Suppressor macrophage treated with lipopolysaccharide for 4 hours (primary cell): ENCODE results near the gene ARHGAP12.
"Not testable (repeated sequence)": the region's sequence is repeated elsewhere in the genome, so short reads cannot be mapped to it uniquely, and the experiment has no call there.

Source experiments
- DNase-seq: peaks from one replicate; pipeline ENCODE4 v3.0.0-alpha.2; 2020

ARHGAP12 gene

GRCh38 chr10:31921031-31921430 is 7.6 kb downstream of the ARHGAP12 start:
- DNase-seq: peak; percentile 12

DNA sequence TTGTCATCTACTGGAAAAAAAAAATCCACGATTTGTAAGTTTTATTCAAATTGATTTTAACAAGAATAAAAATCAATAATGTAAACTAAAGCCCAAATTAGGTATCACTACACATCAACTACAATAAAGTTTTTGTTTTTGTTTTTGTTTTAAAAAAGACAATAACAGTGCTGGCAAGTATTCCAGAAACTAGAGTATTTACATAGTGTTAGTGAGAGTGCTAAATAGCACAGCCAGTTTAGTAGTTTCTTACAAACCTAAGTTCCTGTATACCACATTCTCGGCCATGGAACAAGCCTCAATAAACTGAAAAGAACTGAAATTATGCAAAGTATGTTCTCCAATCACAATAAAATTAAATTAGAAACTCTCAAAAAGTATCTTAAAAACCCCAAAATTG is 8.1 kb downstream of the ARHGAP12 start:
- DNase-seq: no peak

DNA sequence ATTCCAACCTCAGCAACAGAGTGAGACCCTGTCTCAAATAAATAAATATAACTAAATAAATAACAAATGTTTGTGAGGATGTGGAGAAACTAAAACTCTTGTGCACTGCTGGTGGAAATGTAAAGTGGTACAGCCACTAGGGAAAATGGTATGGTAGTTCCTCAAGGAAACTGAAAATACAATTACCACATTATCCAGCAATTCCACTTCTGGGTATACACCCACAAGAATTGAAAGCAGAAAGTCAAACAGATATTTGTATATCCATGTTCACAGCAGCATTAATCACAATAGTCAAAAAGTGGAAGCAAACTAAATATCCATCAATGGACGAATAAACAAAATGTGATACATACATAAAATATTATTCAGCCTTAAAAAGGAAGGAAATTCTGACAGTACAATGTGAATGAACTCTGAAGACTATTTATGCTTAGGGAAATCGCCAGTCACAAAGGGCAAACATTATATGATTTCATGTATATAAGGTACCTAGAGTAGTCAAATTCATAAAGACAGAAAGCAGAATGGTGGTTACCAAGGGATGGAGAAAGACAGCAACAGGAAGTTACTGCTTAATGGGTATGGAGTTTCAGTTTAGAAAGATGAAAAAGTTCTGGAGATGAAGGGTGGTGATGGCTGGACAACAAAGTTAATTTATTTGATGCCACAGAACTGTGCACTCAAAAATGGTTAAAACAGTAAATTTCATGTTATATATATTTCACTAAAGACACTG is 9.8 kb downstream of the ARHGAP12 start:
- peak; percentile 66 for DNase-seq

DNA sequence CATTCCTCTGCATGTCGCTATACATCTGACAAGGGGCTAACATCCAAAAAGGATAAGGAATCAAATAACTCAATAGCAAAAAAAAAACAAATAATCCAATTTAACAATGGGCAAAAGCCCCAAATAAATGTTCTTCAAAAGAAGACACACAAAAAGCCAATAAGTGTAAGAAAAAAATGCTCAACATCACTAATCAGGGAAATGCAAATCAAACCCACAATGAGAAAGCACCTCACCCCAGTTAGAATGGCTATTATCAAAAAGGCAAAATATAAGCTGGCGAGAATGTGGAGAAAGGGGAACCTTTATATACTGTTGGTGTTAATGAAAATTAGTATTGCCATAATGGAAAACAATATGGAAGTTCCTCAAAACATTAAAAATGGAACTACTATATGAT is 14.3 kb downstream of the ARHGAP12 start:
- peak; percentile 17 for DNase-seq

DNA sequence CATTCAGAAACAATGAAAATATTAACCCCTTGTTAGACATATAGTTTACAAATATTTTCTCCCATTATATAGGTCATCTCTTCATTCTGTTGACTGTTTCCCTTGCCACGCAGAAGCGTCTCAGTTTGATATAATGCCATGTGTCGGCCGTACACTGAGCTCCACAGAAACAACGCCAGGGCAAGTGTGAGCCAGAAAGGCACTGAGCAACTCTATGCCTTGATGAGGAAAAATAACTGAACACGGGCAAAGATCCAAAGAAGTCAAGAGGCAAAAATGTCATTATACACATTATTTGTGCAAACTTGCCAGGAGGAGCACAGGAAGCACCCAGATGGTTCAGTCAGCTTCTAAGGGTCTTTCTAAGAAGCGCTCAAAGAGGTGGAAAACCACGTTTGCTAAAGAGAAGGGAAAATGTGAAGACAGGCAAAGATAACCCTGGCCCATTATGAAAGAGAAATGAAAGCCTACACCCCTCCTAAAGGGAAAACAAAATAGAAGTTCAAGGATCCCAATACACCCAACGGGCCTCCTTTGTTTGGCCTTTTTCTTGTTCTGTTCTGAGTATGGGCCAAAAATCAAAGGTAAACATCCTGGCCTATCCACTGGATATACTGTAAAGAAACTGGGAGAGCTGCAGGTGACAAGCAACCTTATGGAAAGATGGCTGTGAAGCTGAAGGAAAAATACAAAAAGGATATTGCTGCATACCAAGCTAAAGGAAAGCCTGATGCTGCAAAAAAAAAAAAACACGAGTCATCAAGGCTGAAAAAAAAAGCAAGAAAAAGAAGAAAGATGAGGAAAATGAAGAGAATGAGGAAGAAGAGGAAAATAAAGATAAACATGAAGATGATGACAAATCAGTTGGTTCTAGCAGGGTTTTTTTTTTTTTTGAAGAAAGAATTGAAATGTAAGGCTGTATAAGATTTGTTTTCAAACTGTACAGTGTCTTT is 15.5 kb downstream of the ARHGAP12 start:
- no peak for DNase-seq

DNA sequence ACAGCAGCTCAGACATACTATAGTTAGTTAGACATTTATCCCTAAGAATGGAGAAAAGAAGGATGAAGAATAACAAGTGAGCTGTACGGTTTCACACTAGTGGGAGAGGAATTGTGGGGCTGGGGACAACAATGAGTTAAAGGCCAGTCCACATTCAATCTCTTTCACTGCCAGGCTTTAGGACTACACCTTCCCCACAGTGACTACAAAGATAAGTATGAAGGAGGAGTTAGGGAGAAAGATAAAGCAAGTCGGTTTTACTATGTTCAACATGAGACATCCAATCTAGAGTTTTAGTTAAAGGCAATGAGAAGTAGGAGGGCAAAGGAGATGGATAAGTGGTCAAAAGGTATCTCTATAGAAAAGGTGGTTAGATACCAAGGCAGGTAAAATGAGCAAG is 16.3 kb downstream of the ARHGAP12 start:
- DNase-seq: no peak

DNA sequence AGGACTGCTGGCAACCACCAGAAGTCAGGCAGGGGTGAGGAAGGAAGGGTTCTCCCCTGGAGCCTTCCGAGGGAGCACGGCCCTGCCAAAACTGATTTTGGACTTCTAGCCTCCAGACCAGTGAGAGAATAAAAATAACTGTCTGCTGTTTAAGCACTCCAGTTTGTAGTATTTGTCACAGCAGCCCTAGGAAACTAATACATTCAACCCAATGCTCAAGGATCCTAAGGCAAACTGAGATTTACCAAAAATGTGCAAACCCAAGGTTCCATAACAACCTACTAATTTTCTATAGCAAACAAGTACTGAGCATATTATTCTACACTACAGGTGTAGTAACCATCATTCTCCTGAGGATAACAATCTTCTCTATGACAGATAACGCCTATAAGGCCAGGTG is 18.6 kb downstream of the ARHGAP12 start:
- no peak for DNase-seq

GRCh38 chr10:31908157-31908556 is 20.5 kb downstream of the ARHGAP12 start:
- no peak for DNase-seq

DNA sequence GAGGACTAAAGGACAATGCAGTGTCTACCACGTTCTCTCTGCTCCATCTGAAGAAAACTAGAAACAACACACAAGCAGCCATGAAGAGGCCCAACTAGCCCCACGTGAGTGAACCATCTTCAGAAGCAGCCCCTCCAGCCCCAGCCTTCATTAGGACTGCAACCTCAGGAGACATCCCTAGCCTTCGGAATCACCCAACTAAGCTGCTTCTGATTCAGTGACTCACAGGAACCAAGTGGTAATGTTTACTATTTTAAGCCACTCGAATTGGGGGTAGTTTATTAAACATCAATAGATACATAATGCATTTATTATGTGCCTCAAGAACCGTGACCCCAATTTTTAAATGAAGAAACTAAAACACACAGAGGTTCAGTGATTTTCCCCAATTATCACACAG is 22.6 kb downstream of the ARHGAP12 start:
- no peak for DNase-seq

GRCh38 chr10:31905586-31905985 is 23.0 kb downstream of the ARHGAP12 start:
- no peak for DNase-seq

DNA sequence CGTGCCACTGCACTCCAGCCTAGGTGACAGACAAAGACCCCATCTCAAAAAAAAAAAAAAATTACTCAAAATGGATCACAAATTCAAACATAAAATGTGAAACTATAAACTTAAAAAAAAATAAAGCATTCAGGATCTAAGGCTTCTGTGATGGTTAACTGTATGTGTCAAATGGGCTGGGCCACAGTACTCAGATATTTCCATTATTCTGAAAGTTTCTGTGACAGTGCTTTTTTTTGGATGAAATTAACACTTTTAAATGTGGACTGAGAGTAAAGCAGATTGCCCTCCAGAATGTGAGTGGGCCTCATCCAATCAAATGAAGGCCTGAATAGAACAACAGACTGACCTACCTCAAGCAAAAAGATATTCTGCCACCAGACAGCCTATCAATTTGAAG is 26.0 kb downstream of the ARHGAP12 start:
- no peak for DNase-seq

GRCh38 chr10:31897506-31897905 is 31.1 kb downstream of the ARHGAP12 start:
- DNase-seq: no peak

DNA sequence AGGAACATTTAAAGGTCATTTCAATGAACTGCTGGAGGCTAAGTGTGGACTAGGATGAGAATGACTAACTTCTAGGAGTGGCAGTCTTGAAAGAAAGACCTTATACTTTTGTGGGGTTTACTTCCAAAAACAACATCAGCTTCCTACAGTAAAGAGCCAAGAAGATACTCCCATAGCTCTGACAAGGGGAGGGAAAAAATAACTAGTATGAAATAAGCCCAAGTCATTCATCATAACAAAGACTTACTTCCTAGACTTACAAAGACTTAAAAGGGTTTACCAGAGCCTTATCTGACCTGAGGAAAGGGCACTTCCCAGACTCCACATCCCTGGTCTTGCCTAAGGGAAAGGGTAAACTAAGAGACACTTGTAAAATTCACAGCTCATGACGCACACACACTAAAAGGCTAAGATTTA is 31.7 kb downstream of the ARHGAP12 start:
- no peak for DNase-seq

DNA sequence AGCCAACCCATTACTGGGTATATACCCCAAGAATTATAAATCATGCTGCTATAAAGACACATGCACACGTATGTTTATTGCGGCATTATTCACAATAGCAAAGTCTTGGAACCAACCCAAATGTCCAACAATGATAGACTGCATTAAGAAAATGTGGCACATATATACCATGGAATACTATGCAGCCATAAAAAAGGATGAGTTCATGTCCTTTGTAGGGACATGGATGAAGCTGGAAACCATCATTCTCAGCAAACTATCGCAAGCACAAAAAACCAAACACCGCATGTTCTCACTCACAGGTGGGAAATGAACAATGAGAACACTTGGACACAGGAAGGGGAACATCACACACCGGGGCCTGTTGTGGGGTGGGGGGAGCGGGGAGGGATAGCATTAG is 32.9 kb downstream of the ARHGAP12 start:
- DNase-seq: not testable (repeated sequence)

DNA sequence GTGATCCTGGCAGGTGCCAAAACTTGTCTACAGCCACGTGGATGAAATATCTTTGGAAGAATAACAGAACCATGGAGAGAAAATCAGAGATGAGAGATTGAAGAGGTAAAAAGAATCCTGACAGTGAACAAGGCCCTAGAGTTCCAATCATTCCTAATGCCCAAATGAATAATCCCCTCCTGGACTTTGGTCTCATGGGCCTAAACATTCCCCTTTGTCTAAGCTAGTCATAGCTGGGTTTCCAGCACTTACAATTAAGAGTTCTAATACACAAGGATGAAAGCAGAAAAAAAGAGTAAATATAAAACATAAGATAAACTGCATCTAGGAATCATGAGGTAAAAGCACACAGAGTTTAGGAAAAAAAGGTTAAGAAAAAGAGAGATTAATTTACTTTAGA is 40.2 kb downstream of the ARHGAP12 start:
- no peak for DNase-seq

DNA sequence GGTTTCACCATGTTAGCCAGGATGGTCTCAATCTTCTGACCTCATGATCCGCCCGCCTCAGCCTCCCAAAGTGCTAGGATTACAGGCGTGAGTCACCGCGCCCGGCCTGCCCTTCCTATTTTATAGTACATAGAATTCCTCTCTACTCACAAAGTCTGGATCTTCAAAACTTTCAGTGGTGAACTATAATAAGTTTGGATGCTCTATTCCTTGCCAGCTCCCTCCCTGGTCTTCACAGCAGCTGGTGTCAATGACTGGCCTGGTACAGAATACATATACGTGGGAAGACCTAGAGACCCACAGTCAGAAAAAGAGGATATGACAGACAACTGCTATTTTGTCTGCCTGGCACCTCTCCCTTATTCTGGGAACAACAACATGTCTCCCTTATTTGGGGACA is 40.8 kb downstream of the ARHGAP12 start:
- DNase-seq: no peak

DNA sequence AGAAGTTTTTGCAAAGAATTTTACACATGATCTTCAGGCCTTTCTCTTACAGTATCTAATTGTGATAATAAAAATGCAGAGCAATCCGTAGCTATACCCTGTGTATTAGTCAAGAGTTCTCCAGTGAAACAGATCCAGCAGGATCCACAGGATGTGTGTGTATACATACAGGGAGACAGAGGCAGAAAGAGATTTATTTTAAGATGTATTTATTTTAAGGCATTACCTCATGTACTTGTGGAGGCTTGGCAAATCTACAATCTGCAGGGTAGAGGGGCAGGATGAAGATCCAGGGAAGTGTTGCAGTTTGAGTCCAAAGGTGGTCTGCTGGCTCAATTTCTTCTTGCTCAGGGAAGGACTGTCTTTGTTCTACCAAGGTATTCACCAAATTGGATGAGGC is 41.7 kb downstream of the ARHGAP12 start:
- DNase-seq: no peak

GRCh38 chr10:31885971-31886370 is 42.7 kb downstream of the ARHGAP12 start:
- DNase-seq: no peak

GRCh38 chr10:31884386-31884785 is 44.2 kb downstream of the ARHGAP12 start:
- DNase-seq: no peak

DNA sequence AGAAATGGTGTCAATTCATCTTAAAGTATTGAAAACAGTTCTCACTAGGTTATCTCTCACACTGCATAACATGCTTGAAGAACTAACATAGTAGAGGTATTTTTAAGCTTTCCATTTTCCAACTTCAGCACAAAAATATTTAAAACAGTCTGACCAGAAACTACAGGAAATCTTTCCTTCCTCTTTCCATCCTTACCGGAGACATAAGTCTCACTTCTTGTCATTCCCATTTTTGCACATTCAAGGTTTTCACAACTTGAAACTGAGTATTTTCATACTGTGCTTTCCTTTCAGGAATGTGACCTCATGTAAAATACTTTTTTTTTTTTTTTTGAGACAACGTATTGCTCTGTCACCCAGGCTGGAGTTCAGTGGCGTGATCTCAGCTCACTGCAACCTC is 45.2 kb downstream of the ARHGAP12 start:
- DNase-seq: peak; percentile 76

DNA sequence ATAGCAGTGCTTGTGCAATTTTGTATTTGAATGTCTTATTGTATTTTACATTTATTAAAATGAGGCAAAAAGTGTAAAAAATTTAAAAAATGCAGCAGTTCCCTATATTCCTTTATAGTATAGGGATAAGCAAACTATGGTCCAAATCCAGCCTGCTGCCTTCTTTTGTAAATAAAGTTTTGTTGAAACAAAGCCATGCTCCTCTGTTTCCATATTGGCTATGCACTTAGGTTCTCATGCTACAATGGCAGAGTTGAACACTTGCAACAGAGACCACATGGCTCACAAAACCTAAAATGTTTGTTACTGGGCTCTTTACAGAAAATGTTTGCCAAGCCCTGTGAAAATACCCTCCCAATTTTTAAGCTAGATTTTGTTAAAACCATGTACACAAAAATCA is 50.1 kb downstream of the ARHGAP12 start:
- DNase-seq: no peak

DNA sequence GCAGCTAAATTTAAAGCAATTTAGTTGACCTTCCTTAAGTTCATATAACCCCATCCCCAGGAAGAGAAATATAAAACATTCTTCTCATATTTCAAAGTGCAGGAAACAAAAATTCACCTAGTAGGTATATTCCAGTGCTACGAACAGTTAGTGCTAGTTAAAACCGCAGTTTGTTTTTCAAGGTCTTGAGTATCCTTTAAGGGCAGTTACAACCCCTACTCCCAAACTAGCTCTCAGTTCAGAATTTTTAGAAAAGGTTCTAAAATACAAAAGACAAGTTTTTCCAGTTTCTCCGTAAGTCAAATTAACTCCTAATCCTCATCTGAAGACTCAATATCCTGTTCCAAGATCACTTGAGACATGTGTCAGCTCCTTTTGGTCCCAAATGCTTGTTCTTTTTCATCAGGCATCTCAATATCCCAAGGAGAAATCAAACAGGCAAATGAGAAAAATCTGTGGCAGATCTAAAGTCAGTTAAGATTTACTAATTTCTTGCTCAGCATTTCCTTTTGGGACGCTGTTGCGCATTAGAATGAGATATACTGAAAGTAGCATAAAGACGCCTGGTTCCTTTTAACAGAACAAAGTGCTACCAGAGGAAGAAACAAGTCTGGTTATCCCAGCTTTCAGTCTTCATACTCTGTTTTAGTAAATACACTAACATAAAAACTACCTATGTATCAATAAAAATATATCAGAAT is 51.8 kb downstream of the ARHGAP12 start:
- peak; percentile 75 for DNase-seq

GRCh38 chr10:31875608-31876007 is 53.0 kb downstream of the ARHGAP12 start:
- no peak for DNase-seq

DNA sequence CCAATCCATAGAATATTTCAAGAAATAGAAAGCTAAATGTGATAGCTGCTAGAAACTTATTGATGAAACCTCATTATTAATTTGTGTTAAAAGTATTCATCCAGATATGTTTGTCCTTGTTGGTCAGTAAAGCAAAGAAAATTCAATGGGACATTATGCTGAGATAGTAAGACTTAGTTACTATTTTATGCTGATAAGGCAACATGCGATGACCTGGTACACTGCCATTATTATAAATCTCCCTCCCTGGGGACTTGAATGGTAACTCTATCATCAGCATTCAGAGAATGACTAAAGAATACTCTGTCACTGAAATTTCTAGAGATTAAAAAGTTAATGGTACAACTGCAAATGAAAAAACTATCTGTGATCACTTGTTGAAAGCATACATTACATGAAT is 54.9 kb downstream of the ARHGAP12 start:
- no peak for DNase-seq
